Frontal cortex (tissue), 4 donors: Measurements from ENCODE around the gene TBXA2R. TPM values are rescaled to one million over a fixed set of nuclear protein-coding genes. Genes with fewer than 3 reads are reported as not detected.

Experiments used
- DNase-seq, 2 donors: peaks; one replicate each; pipeline ENCODE4 v3.0.0; 2012; ENCODE audit warnings: low spot score in 2 of 2
- FAIRE-seq: peaks from 2 replicates; lab custom pipeline; 2012; peaks lifted over from hg19 to GRCh38; lab: Jason Lieb, UNC
- total RNA-seq: library from RNA; depleted of rRNA; stranded (reverse); fragments of >200 nt; gene quantifications from one replicate; pipeline ENCODE4 v1.2.3, GENCODE V29; 2014
- donor health status: control.
- donor health status: control.
- donor health status: control.

Gene TBXA2R
- total RNA-seq, 1 donor from 2014 or later = 0.41 TPM

DNA sequence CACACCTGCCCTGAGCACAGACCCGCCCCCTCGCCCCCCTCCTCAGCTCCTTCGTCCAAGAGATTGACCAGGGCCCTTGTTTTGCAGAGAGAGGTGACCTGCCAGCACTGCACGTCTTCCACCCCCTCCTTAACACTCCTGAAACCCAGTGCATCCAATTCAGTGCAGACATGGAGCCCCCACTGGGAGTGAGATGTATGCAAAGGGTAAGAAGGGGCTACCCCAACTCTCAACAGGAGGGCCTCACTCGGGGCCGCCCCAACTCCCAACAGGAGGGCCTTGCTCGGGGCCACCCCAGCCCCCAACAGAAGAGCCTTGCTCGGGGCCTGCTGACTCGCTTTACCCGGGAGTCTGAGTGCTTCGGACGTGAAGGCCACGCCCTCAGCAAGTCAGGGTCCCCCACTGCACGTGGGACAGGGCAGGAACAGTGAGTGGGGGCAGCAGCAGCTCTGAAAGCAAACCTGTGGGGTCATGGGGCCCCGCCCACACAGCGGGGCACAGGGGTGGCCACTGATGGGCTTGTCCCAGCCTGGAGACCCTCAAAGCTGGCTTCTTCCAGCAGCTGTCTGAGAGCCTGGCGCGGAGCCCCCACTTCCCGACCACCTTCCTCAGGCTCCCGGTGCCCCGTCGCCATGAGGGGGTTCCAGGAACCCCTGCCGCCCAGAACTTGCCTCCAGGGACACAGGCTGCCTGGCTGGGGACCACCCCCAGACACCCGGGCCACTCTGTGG, 14.3 kb upstream of the TBXA2R start:
- DNase-seq (no peak), FAIRE-seq (no peak)

DNA sequence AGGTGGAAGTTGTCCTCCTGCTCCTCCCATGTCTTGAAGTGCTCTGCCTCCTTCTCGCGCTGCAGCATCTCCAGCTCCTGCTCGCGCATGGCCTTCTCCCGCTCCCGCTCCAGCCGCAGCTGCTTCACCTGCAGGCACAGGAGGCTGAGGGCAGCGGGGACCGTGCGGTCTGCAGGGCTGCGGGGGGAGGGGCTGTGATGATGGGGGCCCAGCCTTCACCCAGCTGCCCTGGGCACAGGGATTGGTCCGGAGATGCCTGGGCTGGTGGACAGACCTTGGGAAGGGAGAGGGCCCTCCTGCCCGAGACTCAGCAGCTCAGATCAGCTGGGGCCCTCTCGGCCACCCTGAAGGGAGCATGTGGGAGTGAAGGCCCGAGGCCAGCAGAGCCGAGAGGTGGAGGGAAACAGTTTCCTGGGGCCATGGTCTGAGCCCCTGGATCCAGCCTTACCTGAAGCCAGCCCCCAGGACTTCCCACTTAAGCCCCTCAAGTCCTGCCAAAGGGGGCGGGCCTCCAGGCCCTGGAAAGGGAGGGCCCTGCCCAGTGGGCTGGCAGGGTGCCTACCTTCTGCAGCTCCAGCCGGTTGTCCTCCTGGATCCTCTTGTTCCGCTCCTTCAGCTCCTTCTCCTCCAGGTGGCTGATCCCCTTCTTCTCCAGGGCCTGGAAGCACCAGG, 13.6 kb upstream of the TBXA2R start:
- DNase-seq = no peak
- no peak for FAIRE-seq

DNA sequence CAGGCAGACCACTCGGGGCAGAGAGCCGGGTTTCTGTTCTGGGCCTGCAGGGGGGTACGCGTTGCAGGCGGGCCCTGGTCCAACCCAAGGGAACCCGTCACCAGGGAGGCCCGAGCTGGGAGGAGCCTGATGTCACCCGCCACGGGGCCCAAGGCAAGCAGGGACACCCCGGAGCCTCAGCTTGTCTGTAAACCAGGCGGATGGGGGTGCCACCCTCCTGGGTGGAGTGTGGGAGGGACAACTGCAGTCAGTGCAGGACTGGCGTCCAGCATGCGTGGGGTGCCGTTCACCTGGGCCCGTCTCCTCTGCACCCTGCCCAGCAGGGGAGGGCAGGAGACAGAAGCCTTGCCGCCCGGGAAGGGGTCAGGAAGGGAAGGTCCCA, 12.9 kb upstream of the TBXA2R start:
- DNase-seq = no peak
- no peak for FAIRE-seq

DNA sequence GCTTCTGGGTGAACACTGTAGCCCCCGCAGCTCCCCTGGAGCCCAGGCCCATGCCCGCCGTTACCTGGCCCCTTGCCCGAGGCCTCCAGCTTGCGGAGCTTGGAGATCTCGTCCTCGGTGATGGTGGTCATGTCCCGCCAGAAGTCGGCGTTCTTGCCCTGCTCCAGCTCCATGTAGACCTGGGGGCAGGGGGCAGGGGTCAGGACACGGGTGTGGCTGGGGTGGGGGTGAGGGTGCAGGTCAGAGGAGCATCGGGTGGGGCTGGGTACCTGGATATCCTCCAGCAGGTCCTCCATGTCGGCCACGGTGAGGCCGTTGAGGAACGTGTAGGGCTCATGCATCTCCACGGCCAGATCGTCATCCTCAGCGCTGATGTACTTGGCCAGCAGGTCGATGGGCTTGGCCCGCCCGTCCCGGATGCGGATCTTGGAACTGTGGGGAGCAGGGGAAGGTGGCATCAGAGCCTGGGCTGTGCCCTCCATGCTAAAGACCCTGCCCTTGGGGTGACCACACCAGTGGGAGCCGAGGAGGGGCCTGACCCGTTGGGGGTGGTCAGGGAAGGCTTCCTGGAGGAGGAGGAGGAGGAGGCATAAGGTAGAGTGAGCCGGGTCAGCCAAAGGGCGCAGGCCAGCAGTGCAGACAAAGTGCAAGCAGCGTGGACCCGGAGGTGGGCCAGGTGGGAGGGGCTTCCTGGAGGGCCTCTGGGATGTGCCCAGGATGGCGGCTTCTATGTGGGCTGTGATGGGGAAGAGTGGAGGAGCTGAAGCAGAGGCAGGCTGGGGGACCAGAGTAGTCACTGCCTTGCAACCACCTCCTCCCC, 12.3 kb upstream of the TBXA2R start:
- FAIRE-seq (no peak), DNase-seq (no peak)

DNA sequence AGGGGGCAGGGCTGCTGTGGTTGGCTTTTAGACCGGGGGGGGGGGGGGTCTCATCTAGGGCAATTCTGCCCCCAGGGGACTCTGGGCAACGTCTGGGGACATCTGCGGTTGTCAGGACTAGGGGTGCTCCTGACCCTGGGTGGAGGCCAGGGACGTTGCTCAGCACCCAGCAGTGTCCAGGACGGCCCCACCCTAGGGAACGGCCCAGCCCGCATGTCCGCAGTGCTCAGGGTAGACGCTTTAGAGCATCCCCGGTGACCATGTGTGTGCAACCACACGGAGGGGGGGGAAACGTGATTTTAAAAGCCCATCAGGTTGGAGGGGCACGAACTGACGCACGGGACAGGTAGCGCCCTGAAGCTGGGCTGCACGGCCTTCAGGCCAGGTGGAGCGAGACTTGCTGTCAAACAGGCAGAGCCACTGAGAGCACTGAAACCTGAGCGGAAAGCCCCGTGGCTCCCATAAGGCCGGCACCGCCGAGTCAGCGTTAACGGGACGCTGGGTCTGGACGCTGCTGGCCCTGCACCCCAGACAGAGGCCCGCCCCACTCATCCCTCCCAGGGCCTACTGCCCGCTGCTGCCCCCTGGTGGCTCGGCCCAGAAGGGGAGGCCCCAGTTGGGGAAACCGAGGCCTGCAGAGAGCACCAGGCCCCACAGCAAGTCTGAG, 11.6 kb upstream of the TBXA2R start:
- DNase-seq (peak; percentile 88 to 94), FAIRE-seq (no peak)

DNA sequence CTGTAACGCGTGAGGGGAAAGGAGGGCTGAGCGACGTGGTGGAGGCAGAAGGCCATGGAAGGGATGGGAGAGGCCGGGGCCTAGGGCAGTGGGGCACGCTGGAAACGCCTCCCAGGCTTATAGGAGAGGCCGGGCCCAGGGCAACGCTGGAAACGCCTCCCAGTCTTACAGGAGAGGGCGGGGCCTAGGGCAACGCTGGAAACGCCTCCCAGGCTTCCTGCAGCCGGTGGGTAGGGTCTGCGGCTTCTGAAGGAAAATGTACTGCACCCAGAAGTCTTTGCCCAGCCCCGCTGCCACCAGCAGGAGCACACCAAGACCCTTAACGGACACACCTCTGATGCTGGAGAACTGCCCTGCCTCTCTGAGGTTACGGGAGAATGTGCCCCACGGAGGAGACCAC, 10.8 kb upstream of the TBXA2R start:
- no peak for DNase-seq
- no peak for FAIRE-seq

DNA sequence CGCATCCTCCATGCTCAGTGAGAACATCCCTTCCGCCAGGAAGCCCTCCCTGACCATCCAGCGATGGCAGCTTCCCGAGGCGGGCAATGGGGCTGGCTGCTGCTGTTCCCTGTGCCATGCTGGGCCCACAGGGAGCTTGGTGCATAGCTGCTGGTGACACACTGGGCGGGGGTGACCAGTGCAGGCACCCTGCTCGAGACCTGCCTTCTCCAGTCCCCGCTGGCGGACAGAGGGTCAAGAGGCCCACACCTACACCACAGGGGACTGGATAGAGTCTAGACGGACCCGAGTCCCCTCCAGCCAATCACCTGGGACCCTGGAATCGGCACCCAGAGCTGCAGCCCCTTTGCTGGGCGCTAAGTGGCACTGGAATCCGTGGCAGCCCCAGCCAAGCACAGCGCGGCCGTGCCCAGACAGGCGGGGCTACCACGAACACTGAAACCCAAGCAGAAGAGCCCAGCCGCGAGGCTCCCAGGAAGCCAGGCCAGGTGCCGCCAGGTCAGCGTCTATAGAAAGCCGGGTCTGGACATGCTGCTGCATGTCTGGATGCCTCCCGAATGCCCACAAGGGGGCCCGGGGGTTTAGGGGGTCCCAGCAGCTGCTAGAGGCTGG, 9.0 kb upstream of the TBXA2R start:
- DNase-seq = no peak
- no peak for FAIRE-seq

DNA sequence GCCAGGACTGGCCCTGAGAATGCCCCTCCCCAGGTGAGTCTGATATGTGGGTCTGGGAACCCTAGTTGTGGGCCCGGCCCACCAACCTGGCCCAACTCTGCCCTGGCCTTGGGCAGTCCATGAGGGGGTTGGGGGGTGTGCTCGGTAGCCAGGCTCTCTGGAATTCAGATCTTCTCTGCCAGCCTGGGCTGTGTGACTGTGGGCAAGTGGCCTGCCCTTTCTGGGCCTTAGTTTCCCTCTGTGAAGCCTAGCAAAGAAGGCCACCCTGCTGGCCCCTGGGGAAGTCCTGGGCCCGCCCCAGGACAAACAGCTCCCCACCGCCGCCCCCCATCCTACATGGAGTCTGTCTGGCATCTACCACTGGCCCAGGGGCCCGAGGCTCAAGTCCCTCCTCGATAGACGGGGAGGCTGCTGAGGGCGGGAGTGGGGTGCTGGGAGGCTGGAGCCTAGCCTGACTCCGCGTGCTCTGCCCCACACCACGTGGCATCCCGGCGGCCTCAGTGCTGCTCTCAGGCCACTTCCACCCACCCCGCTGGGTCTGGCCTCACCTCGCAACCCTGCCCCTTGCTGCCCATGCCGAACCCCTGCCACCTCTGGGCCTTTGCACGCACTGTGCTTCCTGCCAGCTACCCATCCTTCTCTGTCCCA, 8.3 kb upstream of the TBXA2R start:
- DNase-seq (no peak), FAIRE-seq (no peak)

DNA sequence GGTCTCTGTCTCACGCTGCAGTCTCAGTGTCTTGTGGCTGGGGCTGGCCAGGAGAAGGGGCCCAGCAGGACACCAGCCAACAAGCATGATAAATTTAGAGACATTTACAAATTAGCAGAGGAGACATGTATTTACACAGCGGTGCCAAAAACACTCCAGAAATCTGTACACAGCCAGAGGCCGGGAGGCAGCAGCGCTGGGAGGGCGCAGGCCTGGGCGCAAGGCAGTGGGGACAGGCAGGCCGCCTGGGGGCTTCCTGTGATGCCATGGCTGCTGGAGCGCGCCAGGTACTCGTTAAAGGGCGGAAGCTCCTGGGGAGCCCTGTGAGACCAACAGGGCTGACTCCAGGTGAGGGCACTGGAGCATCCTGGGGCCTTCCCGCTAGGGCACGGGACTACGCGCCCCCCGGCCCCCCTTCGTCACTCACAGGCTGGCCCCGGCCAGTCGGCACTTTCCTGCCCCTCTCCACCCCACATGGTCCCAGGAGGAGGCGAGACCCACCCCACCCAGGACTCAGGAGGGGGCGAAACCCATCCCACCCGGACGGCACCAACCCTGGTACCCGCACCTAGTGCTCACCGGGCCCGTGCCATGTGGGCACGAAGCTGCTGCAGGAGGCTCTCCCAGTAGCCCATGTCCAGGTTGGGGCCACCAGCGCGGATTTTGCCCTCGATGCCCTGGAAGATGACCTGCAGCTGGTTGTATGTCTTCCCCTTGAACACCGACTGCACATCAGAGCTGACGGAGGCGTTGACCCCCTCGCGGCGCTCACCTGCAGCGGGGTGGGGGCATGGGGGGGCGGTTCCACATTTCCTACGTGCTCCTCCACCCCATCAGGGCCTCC, 7.4 kb upstream of the TBXA2R start:
- no peak for FAIRE-seq
- DNase-seq = no peak

DNA sequence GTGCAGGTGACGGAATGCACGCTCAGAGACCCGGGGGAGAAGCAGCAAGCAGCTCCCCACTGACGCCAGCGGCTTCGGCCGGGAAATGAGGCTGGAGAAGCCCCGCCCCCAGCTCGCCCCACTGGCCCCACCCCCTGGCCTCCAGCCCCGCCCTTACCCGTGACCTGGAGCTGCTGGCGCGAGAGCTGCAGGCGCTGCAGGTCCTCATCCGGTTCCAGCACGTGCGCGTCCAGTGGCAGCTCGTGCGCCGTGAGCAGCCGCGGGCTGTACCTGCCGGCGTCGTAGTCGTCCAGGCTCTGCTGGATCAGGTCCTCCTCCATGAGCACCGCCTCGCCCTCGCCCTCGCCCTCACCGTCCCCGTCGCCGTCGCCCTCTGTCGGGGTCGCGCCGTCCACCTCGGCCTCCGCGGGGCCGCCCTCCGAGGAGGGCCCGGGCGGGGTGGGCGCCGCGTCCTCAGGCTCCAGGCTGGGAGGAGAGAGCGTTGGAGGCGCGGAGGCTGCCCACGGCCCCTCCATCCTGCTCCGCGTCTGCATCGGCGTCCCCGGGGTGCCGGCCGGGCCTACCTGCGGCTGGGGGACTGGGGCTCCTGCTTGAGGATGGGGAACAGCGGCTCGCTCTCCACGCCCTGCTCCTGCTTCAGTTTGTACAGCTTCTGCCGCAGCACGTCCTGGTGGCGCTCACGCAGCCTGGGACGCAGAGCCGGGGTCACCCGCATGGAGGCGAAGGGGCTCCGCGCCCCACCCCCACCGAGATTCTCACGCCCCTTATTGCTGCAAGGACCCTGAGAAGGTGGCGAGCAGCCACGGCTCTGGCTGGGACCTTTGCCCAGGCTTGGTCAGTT, 6.4 kb upstream of the TBXA2R start:
- FAIRE-seq (no peak), DNase-seq (no peak)

DNA sequence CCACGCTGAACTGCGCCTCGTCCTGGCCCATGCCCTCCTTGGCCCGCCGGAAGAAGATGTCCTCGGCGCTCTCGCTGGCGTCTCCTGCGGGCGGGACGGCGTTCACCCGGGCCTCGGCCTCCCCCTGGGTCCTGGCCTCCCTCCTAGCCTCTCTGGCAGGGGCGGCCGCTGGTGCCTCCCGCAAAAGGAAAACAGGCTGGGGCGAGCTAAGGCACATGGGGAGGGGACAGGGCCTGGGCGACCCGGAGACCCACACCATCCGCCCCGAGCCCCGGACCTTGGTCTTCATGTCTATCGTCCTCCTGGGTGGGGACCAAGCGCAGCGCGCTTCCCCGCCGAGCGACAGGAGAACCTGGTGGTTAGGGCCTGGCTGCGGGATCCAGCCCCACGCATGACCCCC, 5.7 kb upstream of the TBXA2R start:
- FAIRE-seq (no peak), DNase-seq (no peak)

DNA sequence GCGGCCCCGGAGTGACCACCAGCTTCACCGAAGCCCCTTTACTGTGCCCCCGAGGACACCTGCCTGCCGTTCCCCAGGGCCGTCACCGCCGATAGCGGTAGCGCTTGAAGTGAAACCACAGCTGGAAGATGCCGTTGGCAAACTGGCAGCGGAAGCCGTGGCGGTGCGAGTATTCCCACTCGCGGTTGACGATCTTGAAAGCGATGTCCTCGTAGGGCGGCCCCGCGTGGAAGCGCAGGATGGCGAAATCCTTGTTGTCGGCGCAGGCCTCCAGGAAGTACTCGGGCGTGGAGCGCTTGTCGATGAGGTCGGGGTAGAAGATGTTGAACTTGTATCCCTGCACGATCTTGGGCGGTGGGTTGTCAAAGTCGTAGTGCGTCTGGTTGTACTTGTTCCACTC, 5.2 kb upstream of the TBXA2R start:
- FAIRE-seq = no peak

DNA sequence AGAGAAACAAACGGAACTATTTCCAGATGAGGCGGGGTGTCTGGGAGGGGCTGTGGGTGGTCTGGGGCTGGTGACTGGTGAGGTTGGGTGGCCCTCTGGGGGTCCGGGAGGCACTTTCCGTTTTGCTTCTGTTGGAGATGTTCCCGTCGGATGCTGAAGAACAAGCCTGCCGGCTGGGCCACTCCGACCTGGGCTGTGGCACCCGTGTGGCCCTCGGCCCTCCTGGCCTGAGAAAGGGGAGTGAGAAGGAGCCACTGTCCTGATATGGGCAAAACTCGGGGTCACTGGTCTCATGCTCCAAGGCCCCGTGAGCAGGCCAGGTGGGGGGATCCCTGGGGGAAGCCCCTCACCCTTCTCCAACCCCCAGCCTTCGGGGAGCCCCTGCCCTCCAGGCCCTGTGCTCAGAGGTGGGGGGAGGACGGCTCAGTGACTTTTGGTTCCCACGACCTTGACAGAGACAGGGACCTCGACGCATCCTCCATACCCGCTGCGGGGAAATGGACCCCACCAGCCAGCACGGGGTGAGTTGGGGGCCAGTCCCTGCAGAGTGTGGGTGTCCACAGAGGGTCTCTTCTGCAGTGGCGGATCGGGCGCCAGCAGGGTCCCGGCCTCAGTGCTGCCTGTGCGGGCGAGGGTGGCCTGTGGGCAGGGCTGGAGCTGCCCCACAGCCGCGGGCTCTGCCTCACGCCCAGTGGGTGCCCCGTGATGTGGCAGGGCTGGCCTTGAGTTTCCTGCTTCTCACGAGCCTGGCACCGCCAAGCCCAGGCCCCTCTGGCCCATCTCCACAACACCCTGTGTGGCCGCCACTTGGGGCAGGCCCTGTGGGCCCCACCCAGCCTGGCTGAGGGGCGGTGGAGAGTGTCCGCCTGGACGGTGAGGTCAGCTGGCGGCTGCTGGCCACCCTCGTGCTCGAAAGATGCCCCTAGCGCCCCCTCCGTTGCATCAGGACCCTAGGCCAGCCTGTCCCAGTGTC, 4.4 kb upstream of the TBXA2R start:
- DNase-seq (no peak), FAIRE-seq (no peak)

More for the DNA sequence above, 5.2 kb upstream of the TBXA2R start:
- no peak for DNase-seq

DNA sequence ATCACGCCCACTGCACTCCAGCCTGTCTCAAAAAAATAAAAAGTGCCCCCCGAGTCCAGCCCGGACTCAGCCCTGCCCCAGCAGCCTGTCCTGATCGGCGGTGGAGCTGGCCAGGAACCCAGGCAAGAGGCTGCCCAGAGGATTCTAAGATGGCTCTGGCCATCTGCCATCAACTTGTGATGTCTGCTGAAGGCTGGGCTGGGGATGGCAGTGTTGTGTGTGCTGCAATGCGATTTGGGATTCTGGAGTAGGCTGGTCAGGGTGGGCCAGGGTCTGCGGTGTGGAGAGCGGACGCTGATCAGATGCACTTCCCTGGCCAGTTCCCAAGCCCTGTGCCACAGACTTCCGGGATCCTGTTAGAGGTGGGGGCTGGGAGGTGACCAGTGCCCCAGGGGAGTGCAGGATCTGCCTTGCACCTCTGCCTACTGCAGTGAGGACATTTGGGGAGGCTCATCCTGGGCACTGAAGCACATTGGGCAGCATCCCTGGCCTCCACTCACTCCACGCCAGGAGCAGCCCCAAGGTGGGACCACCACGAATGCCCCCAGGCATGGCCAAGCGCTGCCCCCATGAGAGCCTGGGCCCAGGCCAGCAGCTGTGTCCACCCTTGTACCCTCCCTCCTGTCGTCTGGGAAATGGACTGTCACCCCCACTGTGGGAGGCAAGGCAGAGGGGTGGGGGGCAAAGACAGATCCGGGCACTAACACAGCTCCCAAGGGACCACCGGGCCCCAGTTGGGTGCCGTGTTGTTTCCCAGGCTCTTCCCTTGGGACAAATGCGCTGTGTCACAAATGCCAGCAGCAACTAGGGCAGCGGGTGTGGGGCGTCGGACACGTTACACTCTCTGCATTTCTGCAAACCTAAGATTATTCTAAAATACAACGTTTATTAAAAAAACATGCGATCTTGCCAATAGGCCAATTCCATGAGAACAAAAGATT, 3.4 kb upstream of the TBXA2R start:
- DNase-seq (no peak), FAIRE-seq (no peak)

DNA sequence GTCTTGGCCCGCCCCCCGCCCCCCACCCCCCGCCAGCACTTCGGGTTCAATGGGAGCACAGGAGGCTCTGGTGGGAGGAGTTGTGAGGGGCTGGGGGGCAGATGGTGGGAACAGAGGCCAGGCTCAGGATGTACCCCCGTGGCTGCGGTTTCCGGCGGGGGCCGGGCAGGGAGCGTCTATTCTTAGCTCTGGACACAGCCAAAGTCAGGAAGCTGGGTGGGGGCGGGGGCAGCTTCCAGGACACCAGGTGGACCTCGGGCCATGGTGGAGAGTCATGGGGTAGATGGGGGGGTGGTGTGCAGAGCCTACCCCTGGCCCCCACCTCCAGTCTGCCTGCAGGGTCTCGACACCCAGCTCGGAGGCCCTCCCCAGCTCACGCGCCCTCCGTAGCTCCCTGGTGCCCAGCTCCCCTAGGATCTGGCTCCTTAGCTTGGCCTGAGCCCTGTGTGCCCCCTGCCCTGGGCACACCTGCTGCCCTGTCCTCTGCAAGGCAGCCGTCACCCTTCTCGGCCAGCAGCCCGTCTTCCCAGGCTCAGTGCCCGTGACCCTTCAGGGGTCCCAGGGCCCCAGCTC, 2.2 kb upstream of the TBXA2R start:
- DNase-seq = no peak
- FAIRE-seq = no peak
